Mesodermal cell (in vitro differentiated cells): ENCODE results near the gene SELENOS.

Source experiments
- H3K27ac ChIP-seq: 2 replicates; pipeline ENCODE4 v1.7.0; 2013; ENCODE audit warnings: mild to moderate bottlenecking, low read depth, low read length, moderate library complexity; ENCODE audit not compliant: severe bottlenecking
- H3K36me3 ChIP-seq: 2 replicates; pipeline ENCODE4 v1.7.1; 2013; ENCODE audit warnings: mild to moderate bottlenecking, low read length, moderate library complexity; ENCODE audit not compliant: control insufficient read depth, insufficient read depth
- H3K4me1 ChIP-seq: one replicate; pipeline ENCODE4 v1.7.1; 2013; ENCODE audit warnings: mild to moderate bottlenecking, low read length; ENCODE audit not compliant: insufficient read depth, control insufficient read depth, poor library complexity, severe bottlenecking
- H3K4me3 ChIP-seq: 2 replicates; pipeline ENCODE4 v1.7.0; 2013; ENCODE audit warnings: low read length, control low read depth, mild to moderate bottlenecking; ENCODE audit not compliant: insufficient read depth, poor library complexity, severe bottlenecking; ENCODE audit errors: extremely low read depth
- H3K9me3 ChIP-seq: 2 replicates; pipeline ENCODE4 v1.7.1; 2013; ENCODE audit warnings: mild to moderate bottlenecking, low read length, moderate library complexity; ENCODE audit not compliant: control insufficient read depth
- WGBS, 2 experiments: methylation state at CpG; one replicate each; pipeline ENCODE4 v1.1.5; 2013; ENCODE audit warnings: missing lambda C conversion rate in 2 of 2; ENCODE audit not compliant: insufficient coverage in 2 of 2; 5-methylcytosine and 5-hydroxymethylcytosine counted together

Gene SELENOS

DNA sequence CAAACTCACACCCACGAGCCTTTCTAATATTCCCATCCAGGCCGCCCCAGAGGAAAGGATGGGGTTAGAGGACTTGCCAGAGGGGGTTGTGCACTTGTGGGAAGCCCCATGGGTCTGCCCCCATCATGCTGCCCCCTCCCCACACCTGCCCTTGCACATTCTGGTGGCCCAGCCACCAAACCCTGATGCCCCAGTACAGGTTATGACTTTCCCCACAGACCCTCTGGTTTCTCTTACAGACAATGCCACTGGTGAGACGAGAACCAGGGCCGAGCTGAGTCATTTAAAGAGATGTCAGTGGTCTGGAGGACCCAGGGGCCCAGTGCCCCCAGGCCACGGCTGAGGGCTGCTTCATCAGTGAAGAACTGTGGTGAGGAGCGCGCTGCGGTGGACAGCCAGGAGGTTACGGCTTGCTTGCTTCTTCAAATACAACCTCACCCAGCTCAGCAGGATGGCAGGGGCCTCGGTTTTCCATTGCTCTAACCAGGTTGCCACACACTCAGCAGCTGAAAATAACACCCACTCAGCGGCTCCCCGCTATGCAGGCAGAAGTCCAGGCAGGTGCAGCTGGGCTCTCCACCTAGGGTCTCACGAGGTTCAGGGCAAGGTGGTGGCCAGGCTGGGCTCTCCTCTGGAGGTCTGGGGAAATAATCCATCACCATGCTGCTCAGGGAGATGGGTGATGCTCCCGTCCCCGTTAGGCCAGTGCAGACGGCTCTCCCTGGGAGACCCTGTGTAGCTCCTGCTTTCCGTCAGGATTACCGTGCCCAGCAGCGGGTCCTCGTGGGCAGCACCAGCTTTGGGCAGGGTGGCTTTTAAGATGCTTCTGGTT, 31.5 kb upstream of the SELENOS start:
- Histone ChIP-seq H3K9me3 (no peaks in the 10 kb centered on the region), H3K27ac (no peak overlapping the region), H3K36me3 (no peaks in the 10 kb centered on the region), H3K4me1 (no peaks in the 10 kb centered on the region), H3K4me3 (no peak overlapping the region)
- WGBS, 2 experiments: 91 to 93% methylated on average over 15 to 18 of the region's 20 CpGs

DNA sequence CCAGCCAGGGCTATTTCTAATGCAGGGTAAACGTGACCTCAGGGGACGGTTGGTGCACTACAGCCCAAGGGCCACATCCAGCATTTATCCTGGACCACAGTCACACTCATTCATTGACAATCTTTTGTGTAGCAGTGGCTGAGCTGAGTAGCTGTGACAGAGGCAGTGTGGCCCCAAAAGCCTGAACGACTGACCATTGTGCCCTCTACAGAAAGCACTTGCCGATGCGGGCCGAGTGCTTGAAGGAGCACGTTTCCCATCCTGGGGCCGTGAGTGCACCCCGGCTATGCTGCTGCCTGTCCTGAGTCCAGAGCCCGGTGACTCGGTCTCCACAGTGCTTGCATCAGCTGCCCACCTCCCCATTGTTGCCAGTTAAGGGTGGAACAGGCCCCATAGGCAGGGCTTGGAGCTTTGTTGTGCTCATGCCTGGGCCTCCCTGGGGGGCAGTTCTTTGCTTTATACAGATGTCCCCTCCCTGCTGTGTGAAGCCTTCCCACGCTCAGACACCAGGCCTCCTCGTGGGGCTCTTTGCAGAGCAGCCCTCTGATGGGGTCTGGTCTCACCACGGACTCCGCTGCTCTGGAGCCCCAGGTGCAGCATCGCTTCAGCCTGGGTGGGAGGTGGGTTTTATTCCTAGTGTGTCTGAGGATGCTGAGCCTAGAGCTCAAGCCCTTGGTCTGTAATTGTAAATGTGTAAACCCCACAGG, 30.8 kb upstream of the SELENOS start:
- 83 to 84% methylated on average over 13 to 15 of the region's 16 CpGs for WGBS, 2 experiments
- Histone ChIP-seq H3K27ac (no peak overlapping the region), H3K4me3 (no peak overlapping the region), H3K36me3 (no peaks in the 10 kb centered on the region), H3K4me1 (no peaks in the 10 kb centered on the region), H3K9me3 (no peaks in the 10 kb centered on the region)

DNA sequence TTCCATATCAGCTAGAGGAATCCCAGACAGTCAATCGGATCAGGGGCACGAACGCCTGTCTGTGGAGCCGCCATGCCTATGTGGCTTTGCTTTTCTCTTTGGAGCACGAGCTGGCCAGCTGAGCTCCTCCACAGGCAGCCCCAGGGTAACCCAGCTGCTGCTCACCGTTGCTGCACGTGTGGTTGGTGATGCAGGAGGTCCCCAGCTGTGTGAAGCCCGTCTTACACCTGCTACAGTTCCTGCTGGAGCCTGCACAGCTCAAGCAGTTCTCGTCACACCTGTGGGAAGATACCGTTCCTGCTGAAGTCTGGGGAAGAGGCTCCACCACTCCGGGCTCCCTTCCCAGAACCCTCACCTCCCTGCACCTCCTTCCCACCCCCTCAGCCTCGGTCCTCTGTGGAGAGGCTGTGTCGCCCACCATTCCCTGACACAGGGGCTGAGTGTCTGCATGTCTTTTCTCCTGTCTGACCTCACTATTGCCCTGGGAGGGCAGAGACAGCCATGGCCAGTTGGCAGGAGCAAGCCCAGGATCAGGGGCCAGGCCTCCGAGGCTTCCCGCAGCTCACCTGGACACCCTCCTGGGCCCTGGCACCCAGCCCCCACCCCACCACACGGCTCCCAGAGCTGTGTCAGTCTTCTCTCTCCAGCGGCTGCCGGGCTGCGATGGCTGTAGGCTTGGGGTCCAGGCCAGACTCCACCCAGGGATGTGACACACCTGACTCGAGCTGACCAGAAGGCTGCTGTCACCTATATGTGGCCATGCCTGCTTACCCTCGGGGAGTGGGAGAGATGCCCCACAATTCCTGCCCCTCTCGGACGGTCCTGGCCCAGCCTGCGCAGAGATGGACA, 30.0 kb upstream of the SELENOS start:
- Histone ChIP-seq H3K4me3 (no peak overlapping the region), H3K36me3 (no peaks in the 10 kb centered on the region), H3K27ac (no peak overlapping the region), H3K4me1 (no peaks in the 10 kb centered on the region), H3K9me3 (no peaks in the 10 kb centered on the region)
- WGBS, 2 experiments: 85 to 93% methylated on average over 20 to 22 of the region's 24 CpGs

DNA sequence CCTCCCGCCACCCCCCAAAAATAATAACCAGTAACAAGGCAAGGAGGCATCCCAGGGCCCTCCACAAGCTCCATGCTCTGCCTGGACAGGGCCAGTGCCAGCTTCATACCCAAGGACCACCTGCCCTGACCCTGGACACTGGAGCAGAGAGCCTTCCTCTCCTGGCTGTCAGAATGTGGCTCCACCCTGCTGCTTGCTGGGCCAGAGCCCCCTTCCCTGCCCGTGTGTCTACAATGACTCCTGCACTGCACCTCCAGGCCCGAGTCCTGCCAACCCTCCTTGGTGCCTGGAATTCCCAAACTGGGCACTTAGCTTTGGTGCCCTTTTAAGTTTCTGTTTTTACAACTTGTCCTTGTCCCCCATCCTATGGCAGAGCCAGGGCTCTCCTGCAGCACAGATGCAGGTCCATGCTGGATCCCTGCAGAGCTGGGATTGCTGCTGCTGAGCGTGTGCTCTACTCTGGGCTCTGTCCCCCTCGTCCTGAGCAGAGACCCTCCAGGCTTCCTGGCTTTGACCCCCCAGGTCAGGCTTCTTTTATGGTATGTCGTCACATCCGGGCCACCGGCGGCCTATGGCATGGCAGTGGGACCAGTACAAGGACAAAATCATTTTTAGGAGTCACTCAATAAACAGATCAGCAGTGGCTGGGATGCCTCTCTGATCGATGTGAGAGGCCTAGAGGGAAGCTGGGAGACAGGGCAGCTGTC, 29.2 kb upstream of the SELENOS start:
- 86 to 92% methylated on average over 9 to 10 of the region's 10 CpGs for WGBS, 2 experiments

DNA sequence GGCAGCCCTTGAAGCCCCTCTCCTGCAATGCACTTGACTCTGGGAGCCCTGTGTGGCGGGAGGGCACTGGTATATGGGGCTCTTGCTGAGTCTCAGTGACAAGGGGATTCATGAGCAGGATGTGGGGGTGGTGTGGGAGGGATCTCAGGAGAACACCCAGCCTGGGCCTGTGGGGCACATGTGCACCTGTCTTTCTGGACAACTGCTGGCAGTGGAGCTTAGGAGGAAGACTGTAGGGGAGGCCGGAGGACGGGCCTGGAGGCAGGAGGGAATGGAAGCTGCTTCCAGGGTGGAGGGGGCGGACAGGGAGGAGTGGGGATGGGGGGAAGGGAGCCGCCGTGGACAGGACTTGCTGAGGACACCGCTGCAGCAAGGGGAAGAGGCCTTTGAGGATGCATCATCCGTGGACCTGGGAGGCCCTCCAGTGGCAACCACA, 28.6 kb upstream of the SELENOS start:
- WGBS, 2 experiments: 87 to 96% methylated on average over 7 of the region's 8 CpGs

More for the DNA sequence above, 29.2 kb upstream of the SELENOS start:
- no peak overlapping the region for H3K27ac ChIP-seq
- H3K4me3 ChIP-seq: no peak overlapping the region
- no peaks in the 10 kb centered on the region for H3K36me3 ChIP-seq
- H3K9me3 ChIP-seq: no peaks in the 10 kb centered on the region
- H3K4me1 ChIP-seq: no peaks in the 10 kb centered on the region

DNA sequence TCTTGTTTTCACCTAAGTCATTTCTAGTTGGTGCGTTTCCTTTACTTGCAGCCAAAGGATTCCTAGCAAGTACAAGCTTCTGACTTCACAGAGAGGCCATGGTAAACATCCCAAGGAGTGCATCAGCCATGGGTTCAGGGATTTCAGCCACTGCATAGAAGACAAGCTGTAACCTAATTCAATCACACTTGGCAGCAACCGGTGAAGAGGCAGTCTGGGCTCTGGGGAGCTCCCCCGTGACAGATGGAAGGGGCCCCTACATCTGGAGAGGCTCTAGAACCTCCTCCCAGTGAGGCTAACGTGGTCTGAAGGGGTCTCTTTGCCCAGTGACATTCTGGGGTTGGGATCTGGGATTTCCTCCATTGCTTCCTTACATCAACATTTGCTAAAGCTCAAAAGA, 26.1 kb upstream of the SELENOS start:
- Histone ChIP-seq H3K4me3 (no peak overlapping the region), H3K36me3 (no peaks in the 10 kb centered on the region), H3K27ac (no peak overlapping the region), H3K9me3 (no peaks in the 10 kb centered on the region), H3K4me1 (no peaks in the 10 kb centered on the region)
- 97 to 100% methylated on average over 2 to 3 of the region's 4 CpGs for WGBS, 2 experiments

More for the DNA sequence above, 28.6 kb upstream of the SELENOS start:
- H3K9me3 ChIP-seq: no peaks in the 10 kb centered on the region
- no peaks in the 10 kb centered on the region for H3K4me1 ChIP-seq
- no peak overlapping the region for H3K4me3 ChIP-seq
- no peak overlapping the region for H3K27ac ChIP-seq
- no peaks in the 10 kb centered on the region for H3K36me3 ChIP-seq

DNA sequence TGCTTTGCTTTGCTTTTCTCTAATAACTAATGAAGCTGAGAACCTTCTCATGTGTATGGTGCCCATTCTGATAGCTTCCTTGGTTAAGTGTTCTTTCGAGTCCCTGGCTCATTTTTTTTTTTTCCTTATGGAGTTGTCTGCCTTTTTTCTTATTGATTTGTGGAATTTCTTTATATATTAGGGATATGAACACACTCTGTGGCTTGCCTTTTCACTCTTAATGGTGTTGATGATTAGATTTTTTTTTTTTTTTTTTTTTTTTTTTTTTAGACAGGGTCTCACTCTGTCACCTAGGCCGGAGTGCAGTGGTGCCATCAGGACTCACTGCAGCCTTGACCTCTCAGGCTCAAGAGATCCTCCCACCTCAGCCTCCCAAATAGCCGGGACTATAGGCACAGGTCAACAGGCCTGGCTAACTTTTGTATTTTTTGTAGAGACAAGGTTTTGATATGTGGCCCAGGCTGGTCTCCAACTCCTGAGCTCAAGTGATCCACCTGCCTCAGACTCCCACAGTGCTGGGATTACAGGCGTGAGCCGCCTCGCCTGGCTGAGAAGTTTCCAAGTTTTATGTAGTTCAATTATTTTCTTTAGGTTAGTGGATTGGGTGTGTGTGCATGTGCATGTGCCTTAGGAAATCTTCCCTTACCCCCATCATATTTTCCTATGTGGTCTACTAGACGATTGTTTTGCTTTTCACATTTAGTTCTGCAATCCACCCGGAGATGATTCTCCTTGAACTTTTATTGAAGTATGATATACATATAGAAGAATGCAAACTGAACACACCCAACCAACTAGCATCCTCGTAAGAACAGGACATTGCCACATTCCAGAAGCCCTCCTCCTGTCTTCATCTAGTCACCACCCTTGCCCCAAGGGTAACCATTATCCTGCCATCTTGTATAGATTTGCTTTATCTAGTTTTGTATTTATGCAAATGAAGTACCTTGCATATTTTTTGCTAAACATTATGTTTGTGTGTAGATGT, 19.4 kb upstream of the SELENOS start:
- peaks cover 5% of the 10 kb centered on the region for H3K36me3 ChIP-seq
- no peaks in the 10 kb centered on the region for H3K9me3 ChIP-seq
- WGBS, 2 experiments: 80% methylated on average over 1 of the region's 9 CpGs; no CpG with 5 or more reads in 1 of the 2 experiments
- no peaks in the 10 kb centered on the region for H3K4me1 ChIP-seq
- H3K27ac ChIP-seq: no peak overlapping the region
- H3K4me3 ChIP-seq: no peak overlapping the region

DNA sequence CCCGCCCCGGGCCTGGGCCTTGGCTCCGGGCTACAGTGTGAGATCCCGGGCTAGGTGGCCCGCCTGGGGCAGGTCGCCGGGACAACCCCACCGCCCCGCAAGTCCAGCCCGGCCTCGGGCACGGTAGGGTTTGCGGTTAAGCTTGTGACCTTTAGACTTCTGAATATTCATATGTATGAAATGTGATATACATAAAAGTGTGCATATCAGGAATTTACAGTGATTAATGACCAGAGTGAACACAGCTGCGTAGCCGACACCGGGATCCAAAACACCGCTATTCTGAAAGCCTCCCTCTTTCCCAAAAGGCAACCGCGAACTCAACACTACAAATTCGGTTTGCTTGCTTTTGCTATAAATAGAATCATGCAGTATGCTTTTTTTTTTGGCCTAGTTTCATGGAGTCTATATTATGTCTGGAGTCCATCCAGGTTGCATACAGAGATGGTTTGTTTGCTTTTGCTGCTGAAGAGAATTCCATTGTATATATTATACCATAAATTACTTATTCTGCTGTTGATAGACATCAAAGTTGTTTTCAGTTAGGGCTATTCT, 18.4 kb upstream of the SELENOS start:
- peak overlapping the region; percentile 83 for H3K4me3 ChIP-seq
- no peaks in the 10 kb centered on the region for H3K4me1 ChIP-seq
- 67% methylated on average over 7 of the region's 20 CpGs; no CpG with 5 or more reads in 1 of the 2 experiments for WGBS, 2 experiments
- H3K27ac ChIP-seq: peak overlapping the region; percentile 75
- H3K36me3 ChIP-seq: peaks cover 8% of the 10 kb centered on the region
- no peaks in the 10 kb centered on the region for H3K9me3 ChIP-seq
